ENCODE results near the gene MTMR11. TPM values are rescaled to one million over a fixed set of nuclear protein-coding genes. Genes with fewer than 3 reads are reported as not detected.
A peak's percentile ranks its signal among the peaks of the same experiment; 100 is the strongest.

The MTMR11 gene
- total and polyA plus RNA-seq, 4 donors: 6.9 to 11.2 (median 8.9) TPM

DNA sequence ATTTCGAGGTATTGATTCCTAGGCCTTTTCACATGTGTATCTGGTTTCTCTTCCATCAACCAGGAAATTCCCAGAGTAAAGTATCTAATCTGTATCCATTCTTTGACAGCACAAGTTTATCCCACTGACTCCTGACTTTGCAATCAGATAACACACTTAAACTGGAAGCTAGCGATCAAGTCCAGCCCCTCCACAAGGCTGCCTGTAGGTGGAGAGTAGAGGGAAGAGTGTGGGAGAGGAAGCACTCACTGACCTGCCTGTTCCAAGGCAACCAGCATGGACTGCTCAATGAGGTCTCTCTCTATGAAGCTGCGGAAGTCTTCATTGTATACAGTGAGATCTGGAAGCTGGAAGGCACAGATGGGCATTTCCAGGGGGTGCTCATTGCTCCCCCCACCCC, 30.4 kb upstream of the MTMR11 start:
- no peaks in the 10 kb centered on the region for H3K27me3 ChIP-seq (ENCODE audit: control insufficient read depth in 3 of 3, insufficient read depth in 3 of 3, low read length in 2 of 3)
- no peak overlapping the region for H3K4me3 ChIP-seq
- TF ChIP-seq, protein P1, sequence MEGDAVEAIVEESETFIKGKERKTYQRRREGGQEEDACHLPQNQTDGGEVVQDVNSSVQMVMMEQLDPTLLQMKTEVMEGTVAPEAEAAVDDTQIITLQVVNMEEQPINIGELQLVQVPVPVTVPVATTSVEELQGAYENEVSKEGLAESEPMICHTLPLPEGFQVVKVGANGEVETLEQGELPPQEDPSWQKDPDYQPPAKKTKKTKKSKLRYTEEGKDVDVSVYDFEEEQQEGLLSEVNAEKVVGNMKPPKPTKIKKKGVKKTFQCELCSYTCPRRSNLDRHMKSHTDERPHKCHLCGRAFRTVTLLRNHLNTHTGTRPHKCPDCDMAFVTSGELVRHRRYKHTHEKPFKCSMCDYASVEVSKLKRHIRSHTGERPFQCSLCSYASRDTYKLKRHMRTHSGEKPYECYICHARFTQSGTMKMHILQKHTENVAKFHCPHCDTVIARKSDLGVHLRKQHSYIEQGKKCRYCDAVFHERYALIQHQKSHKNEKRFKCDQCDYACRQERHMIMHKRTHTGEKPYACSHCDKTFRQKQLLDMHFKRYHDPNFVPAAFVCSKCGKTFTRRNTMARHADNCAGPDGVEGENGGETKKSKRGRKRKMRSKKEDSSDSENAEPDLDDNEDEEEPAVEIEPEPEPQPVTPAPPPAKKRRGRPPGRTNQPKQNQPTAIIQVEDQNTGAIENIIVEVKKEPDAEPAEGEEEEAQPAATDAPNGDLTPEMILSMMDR (IDR thresholded peaks at IDR 0.05; ENCODE audit: control extremely low read depth, extremely low read depth): no peak
- peaks cover 0 to 4% (median 0%) of the 10 kb centered on the region in 4 donors for H3K9me3 ChIP-seq (ENCODE audit: control insufficient read depth in 4 of 4, insufficient read depth in 3 of 4, low read length in 3 of 4)
- ATAC-seq (ENCODE audit: insufficient read depth, low FRiP score) (no peak), DNase-seq (no peak)
- 86 to 91% methylated on average over 3 of the region's 3 CpGs for WGBS, 2 donors
- no peak overlapping the region for H3K27ac ChIP-seq (ENCODE audit: low read depth in 1 of 2, low read length in 1 of 2)
- no peak overlapping the region for H3K9ac ChIP-seq (ENCODE audit: insufficient read depth in 1 of 2, low read length in 2 of 2)
- H3K36me3 ChIP-seq (ENCODE audit: control insufficient read depth in 4 of 4, insufficient read depth in 4 of 4, low read length in 4 of 4): peaks cover 13 to 31% (median 25%) of the 10 kb centered on the region in 4 donors
- peaks cover 0 to 6% (median 0%) of the 10 kb centered on the region in 5 donors for H3K4me1 ChIP-seq (ENCODE audit: control insufficient read depth in 5 of 5, insufficient read depth in 5 of 5, low read length in 5 of 5)

DNA sequence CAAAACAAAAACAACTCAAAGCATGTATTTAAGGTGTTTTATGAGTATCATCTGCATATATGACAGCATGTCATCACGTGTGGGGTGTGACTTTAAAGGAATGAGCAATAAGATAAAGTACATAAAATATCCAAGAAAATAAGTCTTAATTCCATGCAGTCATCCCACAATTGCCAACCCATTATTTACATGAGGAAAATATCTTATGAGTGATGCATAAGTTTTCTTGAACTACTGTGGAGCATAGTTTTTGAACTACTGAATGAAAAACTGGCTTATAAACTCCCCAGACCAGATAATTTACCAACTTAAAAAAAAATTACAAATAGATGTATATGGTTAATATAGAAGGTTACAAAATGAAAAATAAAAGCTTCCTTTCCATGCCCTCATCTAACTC, 29.7 kb upstream of the MTMR11 start:
- no peak overlapping the region for H3K27ac ChIP-seq (ENCODE audit: low read depth in 1 of 2, low read length in 1 of 2)
- no peak for DNase-seq
- no peak overlapping the region for H3K9ac ChIP-seq (ENCODE audit: insufficient read depth in 1 of 2, low read length in 2 of 2)
- peaks cover 11 to 28% (median 25%) of the 10 kb centered on the region in 4 donors for H3K36me3 ChIP-seq (ENCODE audit: control insufficient read depth in 4 of 4, insufficient read depth in 4 of 4, low read length in 4 of 4)
- no peak overlapping the region for H3K4me3 ChIP-seq
- 76 to 90% methylated on average over 1 of the region's 1 CpG for WGBS, 2 donors
- no peaks in the 10 kb centered on the region for H3K27me3 ChIP-seq (ENCODE audit: control insufficient read depth in 3 of 3, insufficient read depth in 3 of 3, low read length in 2 of 3)
- peaks cover 0 to 4% (median 0%) of the 10 kb centered on the region in 4 donors for H3K9me3 ChIP-seq (ENCODE audit: control insufficient read depth in 4 of 4, insufficient read depth in 3 of 4, low read length in 3 of 4)
- TF ChIP-seq, protein P1 (IDR thresholded peaks at IDR 0.05; ENCODE audit: control extremely low read depth, extremely low read depth): no peak
- no peak for ATAC-seq (ENCODE audit: insufficient read depth, low FRiP score)
- peaks cover 0 to 6% (median 0%) of the 10 kb centered on the region in 5 donors for H3K4me1 ChIP-seq (ENCODE audit: control insufficient read depth in 5 of 5, insufficient read depth in 5 of 5, low read length in 5 of 5)

DNA sequence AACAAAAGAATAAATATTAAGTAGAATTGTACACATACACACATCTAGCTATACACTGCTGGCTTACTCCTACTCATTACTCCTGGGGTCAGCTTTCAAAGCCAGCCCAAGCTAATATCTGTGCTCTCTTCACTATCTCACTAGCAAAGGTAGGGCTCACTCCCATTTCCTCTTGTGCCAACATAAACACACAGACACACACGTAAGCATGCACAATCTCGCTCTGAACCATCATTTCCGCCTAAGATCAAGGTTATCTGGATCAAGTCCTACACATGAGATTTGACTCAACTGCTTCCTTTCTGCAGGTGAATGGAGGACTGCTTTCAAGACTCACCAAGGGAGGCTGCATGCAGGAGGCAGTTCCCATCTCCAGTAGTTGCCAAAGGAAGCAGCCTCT, 28.8 kb upstream of the MTMR11 start:
- WGBS, 2 donors: 87 to 98% methylated on average over 3 of the region's 3 CpGs
- Histone ChIP-seq H3K4me3 (no peak overlapping the region), H3K27me3 (ENCODE audit: control insufficient read depth in 3 of 3, insufficient read depth in 3 of 3, low read length in 2 of 3) (no peaks in the 10 kb centered on the region), H3K27ac (ENCODE audit: low read depth in 1 of 2, low read length in 1 of 2) (peak overlapping the region in 1 of 2 donors; percentile 31), H3K36me3 (ENCODE audit: control insufficient read depth in 4 of 4, insufficient read depth in 4 of 4, low read length in 4 of 4) (peaks cover 7 to 35% (median 23%) of the 10 kb centered on the region in 4 donors), H3K9ac (ENCODE audit: insufficient read depth in 1 of 2, low read length in 2 of 2) (no peak overlapping the region), H3K9me3 (ENCODE audit: control insufficient read depth in 4 of 4, insufficient read depth in 3 of 4, low read length in 3 of 4) (peaks cover 0 to 4% (median 0%) of the 10 kb centered on the region in 4 donors), H3K4me1 (ENCODE audit: control insufficient read depth in 5 of 5, insufficient read depth in 5 of 5, low read length in 5 of 5) (peaks cover 0 to 6% (median 0%) of the 10 kb centered on the region in 5 donors)
- DNase-seq (no peak), ATAC-seq (ENCODE audit: insufficient read depth, low FRiP score) (no peak)
- TF ChIP-seq, protein P1 (IDR thresholded peaks at IDR 0.05; ENCODE audit: control extremely low read depth, extremely low read depth): no peak

DNA sequence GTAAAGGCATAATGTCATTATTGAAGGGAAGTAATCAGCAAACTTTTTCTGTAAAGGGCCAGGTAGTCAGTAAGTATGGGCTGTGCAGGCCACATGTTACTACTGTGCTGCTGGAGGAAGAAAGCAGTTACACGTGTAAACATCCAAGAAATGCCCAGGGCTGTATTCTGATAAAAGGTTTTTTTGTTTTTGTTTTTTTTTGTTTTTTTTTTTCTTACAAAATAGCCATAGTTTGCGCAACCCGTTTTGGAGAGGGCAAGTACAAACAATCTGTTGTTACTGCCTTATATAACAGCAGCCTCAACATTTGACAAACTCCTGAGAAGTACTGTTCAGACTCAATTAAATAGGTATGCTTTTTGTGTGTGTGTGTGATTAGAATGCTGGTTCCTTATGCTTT, 26.7 kb upstream of the MTMR11 start:
- ATAC-seq (ENCODE audit: insufficient read depth, low FRiP score) (no peak), DNase-seq (peak in 2 of 3 donors; percentile 25 to 51)
- TF ChIP-seq, protein P1 (IDR thresholded peaks at IDR 0.05; ENCODE audit: control extremely low read depth, extremely low read depth): no peak
- Histone ChIP-seq H3K4me1 (ENCODE audit: control insufficient read depth in 5 of 5, insufficient read depth in 5 of 5, low read length in 5 of 5) (peaks cover 0 to 6% (median 0%) of the 10 kb centered on the region in 5 donors), H3K36me3 (ENCODE audit: control insufficient read depth in 4 of 4, insufficient read depth in 4 of 4, low read length in 4 of 4) (peaks cover 9 to 43% (median 21%) of the 10 kb centered on the region in 4 donors), H3K9ac (ENCODE audit: insufficient read depth in 1 of 2, low read length in 2 of 2) (no peak overlapping the region), H3K9me3 (ENCODE audit: control insufficient read depth in 4 of 4, insufficient read depth in 3 of 4, low read length in 3 of 4) (peaks cover 0 to 4% (median 0%) of the 10 kb centered on the region in 4 donors), H3K27me3 (ENCODE audit: control insufficient read depth in 3 of 3, insufficient read depth in 3 of 3, low read length in 2 of 3) (no peaks in the 10 kb centered on the region), H3K4me3 (no peak overlapping the region), H3K27ac (ENCODE audit: low read depth in 1 of 2, low read length in 1 of 2) (no peak overlapping the region)
- WGBS, 2 donors: 43 to 74% methylated on average over 3 of the region's 3 CpGs
